H9 (cell line): ENCODE results near the gene C10orf105. TPM values are rescaled to one million over a fixed set of nuclear protein-coding genes. Genes with fewer than 3 reads are reported as not detected.

Experiments
- DNase-seq: peaks from one replicate; pipeline ENCODE4 v3.0.0-alpha.2; 2017
- H2AFZ ChIP-seq: one replicate; pipeline ENCODE4 v1.6.1; 2013; ENCODE audit warnings: mild to moderate bottlenecking, low read length, control low read depth, moderate library complexity
- H2AK5ac ChIP-seq: 2 replicates; pipeline ENCODE4 v1.6.1; 2013; ENCODE audit warnings: low read length, control low read depth, mixed read lengths; ENCODE audit not compliant: insufficient read length
- H2BK120ac ChIP-seq: one replicate; pipeline ENCODE4 v1.6.1; 2013; ENCODE audit warnings: low read depth, mild to moderate bottlenecking, low read length, control low read depth, inconsistent platforms; ENCODE audit not compliant: poor library complexity, severe bottlenecking
- H2BK12ac ChIP-seq: 2 replicates; pipeline ENCODE4 v1.6.1; 2013; ENCODE audit warnings: low read length, control low read depth, mixed read lengths, low read depth; ENCODE audit not compliant: insufficient read length
- H2BK15ac ChIP-seq: 2 replicates; pipeline ENCODE4 v1.6.1; 2013; ENCODE audit warnings: low read depth, low read length, control low read depth
- H2BK20ac ChIP-seq: one replicate; pipeline ENCODE4 v1.6.1; 2013; ENCODE audit warnings: low read depth, mild to moderate bottlenecking, low read length, control low read depth, inconsistent platforms; ENCODE audit not compliant: poor library complexity, severe bottlenecking
- H2BK5ac ChIP-seq: 2 replicates; pipeline ENCODE4 v1.6.1; 2013; ENCODE audit warnings: low read length, control low read depth, mixed read lengths; ENCODE audit not compliant: insufficient read length
- H3K14ac ChIP-seq: 2 replicates; pipeline ENCODE4 v1.6.1; 2013; ENCODE audit warnings: low read length, control low read depth; ENCODE audit not compliant: insufficient read depth
- H3K18ac ChIP-seq: 2 replicates; pipeline ENCODE4 v1.6.1; 2013; ENCODE audit warnings: low read depth, mild to moderate bottlenecking, mixed read lengths, low read length, control low read depth; ENCODE audit not compliant: insufficient read length
- H3K23ac ChIP-seq: 2 replicates; pipeline ENCODE4 v1.6.1; 2013; ENCODE audit warnings: low read length, control low read depth, mixed read lengths, low read depth; ENCODE audit not compliant: insufficient read length
- H3K23me2 ChIP-seq: 2 replicates; pipeline ENCODE4 v1.6.1; 2013; ENCODE audit warnings: low read depth, mild to moderate bottlenecking, mixed read lengths, low read length, control low read depth; ENCODE audit not compliant: insufficient read length, poor library complexity, severe bottlenecking
- H3K27ac ChIP-seq: 2 replicates; pipeline ENCODE4 v1.5.1; 2013; ENCODE audit warnings: low read length, control low read depth, mixed read lengths, low read depth; ENCODE audit not compliant: insufficient read length
- H3K27me3 ChIP-seq: 2 replicates; pipeline ENCODE4 v1.6.1; 2013; ENCODE audit warnings: low read length, control low read depth, inconsistent platforms; ENCODE audit not compliant: insufficient read depth
- H3K4ac ChIP-seq: 2 replicates; pipeline ENCODE4 v1.6.1; 2013; ENCODE audit warnings: low read depth, mild to moderate bottlenecking, control low read depth, inconsistent platforms, low read length, moderate library complexity
- H3K4me1 ChIP-seq: 2 replicates; pipeline ENCODE4 v1.6.1; 2013; ENCODE audit warnings: low read length, control low read depth, inconsistent platforms; ENCODE audit not compliant: insufficient read depth
- H3K4me2 ChIP-seq: 2 replicates; pipeline ENCODE4 v1.6.1; 2013; ENCODE audit warnings: low read length, control low read depth, mixed read lengths; ENCODE audit not compliant: insufficient read length, insufficient read depth
- H3K56ac ChIP-seq: 2 replicates; pipeline ENCODE4 v1.6.1; 2013; ENCODE audit warnings: low read depth, mild to moderate bottlenecking, mixed read lengths, low read length, control low read depth; ENCODE audit not compliant: insufficient read length
- H3K79me1 ChIP-seq: 2 replicates; pipeline ENCODE4 v1.6.1; 2013; ENCODE audit warnings: low read depth, mild to moderate bottlenecking, moderate library complexity, low read length, control low read depth, inconsistent platforms; ENCODE audit not compliant: insufficient read depth, poor library complexity, severe bottlenecking
- H3K79me2 ChIP-seq: 2 replicates; pipeline ENCODE4 v1.6.1; 2013; ENCODE audit warnings: low read length, control low read depth, inconsistent platforms; ENCODE audit not compliant: insufficient read depth
- H3K9ac ChIP-seq: 2 replicates; pipeline ENCODE4 v1.6.1; 2013; ENCODE audit warnings: low read length, control low read depth, mixed read lengths; ENCODE audit not compliant: insufficient read length; ENCODE audit errors: extremely low read depth
- H3K9me3 ChIP-seq: one replicate; pipeline ENCODE4 v1.6.1; 2013; ENCODE audit warnings: low read depth, low read length, inconsistent platforms; ENCODE audit not compliant: control insufficient read depth
- H3T11ph ChIP-seq: one replicate; pipeline ENCODE4 v1.6.1; 2013; ENCODE audit warnings: mild to moderate bottlenecking, low read length, control low read depth, inconsistent platforms
- H4K20me1 ChIP-seq: one replicate; pipeline ENCODE4 v1.6.1; 2013; ENCODE audit not compliant: control insufficient read depth, insufficient read length, insufficient read depth
- H4K5ac ChIP-seq: 2 replicates; pipeline ENCODE4 v1.6.1; 2013; ENCODE audit warnings: low read depth, mild to moderate bottlenecking, mixed read lengths, low read length, control low read depth; ENCODE audit not compliant: insufficient read length
- H4K8ac ChIP-seq: replicated peaks from 2 replicates; pipeline ENCODE4 v1.6.1; 2013; ENCODE audit warnings: low read length, control low read depth, mixed read lengths, low read depth; ENCODE audit not compliant: insufficient read length
- H4K91ac ChIP-seq: 2 replicates; pipeline ENCODE4 v1.6.1; 2013; ENCODE audit warnings: low read depth, mild to moderate bottlenecking, moderate library complexity, mixed read lengths, low read length, control low read depth; ENCODE audit not compliant: insufficient read length
- H3K27ac Mint-ChIP-seq, 3 experiments: 2 replicates in 2 of 3; 3 replicates in 1 of 3; pipeline ENCODE4 v1.8.0; 2020 to 2021; ENCODE audit warnings: mixed read lengths in 3 of 3, mild to moderate bottlenecking in 1 of 3, moderate library complexity in 1 of 3
- H3K27me3 Mint-ChIP-seq: 2 replicates; pipeline ENCODE4 v1.8.0; 2021; ENCODE audit warnings: low read depth, mild to moderate bottlenecking, moderate library complexity, mixed read lengths
- H3K36me3 Mint-ChIP-seq, 3 experiments: 2 replicates in 2 of 3; 3 replicates in 1 of 3; pipeline ENCODE4 v1.8.0; 2020 to 2021; ENCODE audit warnings: low read depth in 3 of 3, mixed read lengths in 3 of 3; ENCODE audit not compliant: insufficient read depth in 1 of 3
- H3K4me1 Mint-ChIP-seq, 2 experiments: 2 replicates each; pipeline ENCODE4 v1.8.0; 2020; ENCODE audit warnings: mixed read lengths in 2 of 2
- H3K4me3 Mint-ChIP-seq, 2 experiments: 2 replicates in 1 of 2; 3 replicates in 1 of 2; pipeline ENCODE4 v1.8.0; 2020 to 2021; ENCODE audit warnings: mild to moderate bottlenecking in 2 of 2, mixed read lengths in 2 of 2, moderate library complexity in 1 of 2
- H3K9me3 Mint-ChIP-seq, 2 experiments: 2 replicates in 1 of 2; 3 replicates in 1 of 2; pipeline ENCODE4 v1.8.0; 2020; ENCODE audit warnings: mild to moderate bottlenecking in 2 of 2, mixed read lengths in 2 of 2, moderate library complexity in 1 of 2
- WGBS: extraction: QIAGEN DNeasy Blood & Tissue Kit; methylation state at CpG from one replicate; pipeline ENCODE4 v1.1.7; 2013; ENCODE audit warnings: missing lambda C conversion rate, low lambda C conversion rate, mixed read lengths; ENCODE audit not compliant: insufficient read length; ENCODE audit errors: extremely low coverage; 5-methylcytosine and 5-hydroxymethylcytosine counted together
- total RNA-seq: library from RNA; stranded (reverse); gene quantifications from 2 replicates; pipeline ENCODE4 v1.2.1, GENCODE V29; 2021
- TF ChIP-seq, protein P1 (sequence below): fragments of 200-600 bp; sonication (generic); conservative IDR thresholded peaks from 3 replicates; pipeline ENCODE4 v1.8.0; 2021; ENCODE audit warnings: antibody characterized with exemption, mild to moderate bottlenecking

The C10orf105 gene
- total RNA-seq, 1 experiment from 2014 or later: 0.26 TPM

DNA sequence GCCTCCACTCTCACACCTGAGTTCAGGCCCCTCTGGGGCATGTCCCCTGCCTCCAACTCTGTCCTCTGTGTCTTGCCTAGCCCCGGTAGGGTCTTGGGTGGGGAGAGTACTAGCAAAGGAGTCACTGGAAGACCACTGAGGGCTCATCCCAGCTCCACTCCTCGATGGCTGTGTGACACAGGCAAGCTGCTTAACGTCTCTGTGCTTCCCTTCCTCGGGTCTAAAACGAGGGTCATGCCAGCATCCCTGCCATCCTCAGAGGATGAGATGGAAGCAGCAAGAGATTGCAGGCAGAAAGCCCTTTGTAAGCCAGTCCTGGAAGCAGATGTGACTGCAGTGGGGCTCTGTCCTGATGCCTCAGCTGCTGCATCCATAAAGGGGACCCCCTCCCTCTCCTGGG is 15.2 kb upstream of the C10orf105 start:
- no peak overlapping the region for H4K5ac ChIP-seq
- no peaks in the 10 kb centered on the region for H3K9me3 Mint-ChIP-seq
- no peaks in the 10 kb centered on the region for H3K36me3 Mint-ChIP-seq
- H3K4ac ChIP-seq: no peak overlapping the region
- no peak overlapping the region for H3K23ac ChIP-seq
- no peaks in the 10 kb centered on the region for H4K20me1 ChIP-seq
- H2BK12ac ChIP-seq: no peak overlapping the region
- TF ChIP-seq, protein P1, sequence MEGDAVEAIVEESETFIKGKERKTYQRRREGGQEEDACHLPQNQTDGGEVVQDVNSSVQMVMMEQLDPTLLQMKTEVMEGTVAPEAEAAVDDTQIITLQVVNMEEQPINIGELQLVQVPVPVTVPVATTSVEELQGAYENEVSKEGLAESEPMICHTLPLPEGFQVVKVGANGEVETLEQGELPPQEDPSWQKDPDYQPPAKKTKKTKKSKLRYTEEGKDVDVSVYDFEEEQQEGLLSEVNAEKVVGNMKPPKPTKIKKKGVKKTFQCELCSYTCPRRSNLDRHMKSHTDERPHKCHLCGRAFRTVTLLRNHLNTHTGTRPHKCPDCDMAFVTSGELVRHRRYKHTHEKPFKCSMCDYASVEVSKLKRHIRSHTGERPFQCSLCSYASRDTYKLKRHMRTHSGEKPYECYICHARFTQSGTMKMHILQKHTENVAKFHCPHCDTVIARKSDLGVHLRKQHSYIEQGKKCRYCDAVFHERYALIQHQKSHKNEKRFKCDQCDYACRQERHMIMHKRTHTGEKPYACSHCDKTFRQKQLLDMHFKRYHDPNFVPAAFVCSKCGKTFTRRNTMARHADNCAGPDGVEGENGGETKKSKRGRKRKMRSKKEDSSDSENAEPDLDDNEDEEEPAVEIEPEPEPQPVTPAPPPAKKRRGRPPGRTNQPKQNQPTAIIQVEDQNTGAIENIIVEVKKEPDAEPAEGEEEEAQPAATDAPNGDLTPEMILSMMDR: no peak
- H2AK5ac ChIP-seq: no peak overlapping the region
- no peak overlapping the region for H4K8ac ChIP-seq
- H2BK120ac ChIP-seq: no peak overlapping the region
- H3K27me3 ChIP-seq: no peaks in the 10 kb centered on the region
- no peaks in the 10 kb centered on the region for H3K9me3 ChIP-seq
- no peak for DNase-seq
- no peak overlapping the region for H2BK5ac ChIP-seq
- no peak overlapping the region for H2BK15ac ChIP-seq
- no peak overlapping the region for H3K4me3 Mint-ChIP-seq
- no peak overlapping the region for H3K27ac ChIP-seq
- no peak overlapping the region for H3K9ac ChIP-seq
- no CpG with 5 or more reads among the region's 5 CpGs for WGBS
- H3K27ac Mint-ChIP-seq: peak overlapping the region in 1 of 3 experiments; percentile 65; a peak in 2 of 7 replicates
- H3K23me2 ChIP-seq: no peaks in the 10 kb centered on the region
- H3K4me2 ChIP-seq: no peak overlapping the region
- no peak overlapping the region; the same call in 1 of the 2 replicates for H3K14ac ChIP-seq
- H3T11ph ChIP-seq: no peak overlapping the region
- H3K79me1 ChIP-seq: no peaks in the 10 kb centered on the region
- peaks cover 3% of the 10 kb centered on the region; the same call in 1 of the 2 replicates for H3K27me3 Mint-ChIP-seq
- H3K4me1 Mint-ChIP-seq: peaks cover 7 to 13% of the 10 kb centered on the region in 2 experiments
- H3K56ac ChIP-seq: no peak overlapping the region
- H3K79me2 ChIP-seq: no peaks in the 10 kb centered on the region
- H3K18ac ChIP-seq: no peak overlapping the region
- H3K4me1 ChIP-seq: peaks cover 3% of the 10 kb centered on the region; the same call in 1 of the 2 replicates
- no peak overlapping the region for H4K91ac ChIP-seq
- no peak overlapping the region for H2BK20ac ChIP-seq
- no peak overlapping the region for H2AFZ ChIP-seq
